AG09309 (cell line): ENCODE results near the gene USP3.
"Not testable (repeated sequence)": the region's sequence is repeated elsewhere in the genome, so short reads cannot be mapped to it uniquely, and the experiment has no call there.

Source experiments
- DNase-seq: peaks from one replicate; pipeline ENCODE4 v3.0.0-alpha.2; 2010; ENCODE audit warnings: low read depth
- H3K4me3 ChIP-seq: 2 replicates; pipeline ENCODE4 v1.5.1; 2011; ENCODE audit warnings: mild to moderate bottlenecking, low read depth, low read length, moderate library complexity; ENCODE audit not compliant: control insufficient read depth
- TF ChIP-seq, protein P1 (sequence below): IDR thresholded peaks from 2 replicates; pipeline ENCODE4 v1.5.1; 2011; ENCODE audit warnings: mild to moderate bottlenecking, low read depth, low read length, inconsistent platforms; ENCODE audit not compliant: insufficient read depth, control insufficient read depth; ENCODE audit errors: missing control alignments

The USP3 gene

DNA sequence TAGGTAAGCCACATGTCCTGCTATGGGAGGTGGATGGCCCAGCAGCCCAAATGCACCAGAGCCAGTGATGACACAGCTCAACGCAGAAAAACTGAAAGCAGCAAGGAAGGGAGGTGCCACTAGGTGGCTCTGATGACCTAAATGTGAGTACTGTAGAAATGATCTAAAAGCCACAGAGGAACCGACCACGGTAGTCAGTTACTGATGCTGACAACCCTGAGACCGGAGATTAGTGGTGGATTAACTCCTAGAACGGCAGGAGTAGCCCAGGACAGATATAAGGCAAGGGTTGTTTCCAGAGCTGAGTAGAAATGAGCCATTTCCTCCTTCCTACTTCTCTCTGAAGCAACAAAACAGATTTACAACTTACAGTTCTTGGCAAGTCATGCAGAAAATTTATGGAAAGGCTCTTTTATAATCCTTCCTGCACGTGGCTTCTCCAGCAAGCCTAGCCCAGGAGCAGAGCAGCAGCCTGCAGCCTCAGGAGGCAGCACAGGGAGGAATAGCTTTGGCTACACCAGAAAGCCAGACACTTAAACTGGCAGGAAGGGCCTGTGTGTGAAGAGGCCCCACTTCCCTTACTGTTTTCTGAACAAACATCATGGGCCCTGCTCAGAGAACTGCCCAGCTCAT lies 105.9 kb downstream of the USP3 start:
- TF ChIP-seq, protein P1, sequence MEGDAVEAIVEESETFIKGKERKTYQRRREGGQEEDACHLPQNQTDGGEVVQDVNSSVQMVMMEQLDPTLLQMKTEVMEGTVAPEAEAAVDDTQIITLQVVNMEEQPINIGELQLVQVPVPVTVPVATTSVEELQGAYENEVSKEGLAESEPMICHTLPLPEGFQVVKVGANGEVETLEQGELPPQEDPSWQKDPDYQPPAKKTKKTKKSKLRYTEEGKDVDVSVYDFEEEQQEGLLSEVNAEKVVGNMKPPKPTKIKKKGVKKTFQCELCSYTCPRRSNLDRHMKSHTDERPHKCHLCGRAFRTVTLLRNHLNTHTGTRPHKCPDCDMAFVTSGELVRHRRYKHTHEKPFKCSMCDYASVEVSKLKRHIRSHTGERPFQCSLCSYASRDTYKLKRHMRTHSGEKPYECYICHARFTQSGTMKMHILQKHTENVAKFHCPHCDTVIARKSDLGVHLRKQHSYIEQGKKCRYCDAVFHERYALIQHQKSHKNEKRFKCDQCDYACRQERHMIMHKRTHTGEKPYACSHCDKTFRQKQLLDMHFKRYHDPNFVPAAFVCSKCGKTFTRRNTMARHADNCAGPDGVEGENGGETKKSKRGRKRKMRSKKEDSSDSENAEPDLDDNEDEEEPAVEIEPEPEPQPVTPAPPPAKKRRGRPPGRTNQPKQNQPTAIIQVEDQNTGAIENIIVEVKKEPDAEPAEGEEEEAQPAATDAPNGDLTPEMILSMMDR = peak; percentile 76
- DNase-seq = peak; percentile 63
- H3K4me3 ChIP-seq = no peak overlapping the region

DNA sequence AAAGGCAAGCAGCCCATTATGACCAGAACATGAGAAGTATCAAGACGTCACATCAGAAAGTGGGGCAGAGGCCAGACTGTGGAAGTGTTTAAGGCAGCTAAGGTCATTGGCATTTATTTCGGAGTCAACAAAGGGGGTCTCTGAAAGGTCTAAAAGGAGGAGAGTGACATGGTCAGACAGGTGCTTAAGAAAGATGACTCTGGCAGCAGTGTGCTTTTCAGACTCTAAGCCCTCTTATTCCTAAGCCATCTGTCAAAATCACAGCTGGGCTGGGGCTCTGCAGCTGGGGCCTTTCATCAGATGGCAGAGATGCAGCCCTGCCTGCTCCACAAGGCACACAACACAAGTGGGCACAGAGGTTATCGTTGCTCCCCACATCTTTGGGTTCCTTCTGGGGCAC lies 106.8 kb downstream of the USP3 start:
- no peak overlapping the region for H3K4me3 ChIP-seq
- TF ChIP-seq, protein P1 = no peak
- DNase-seq = no peak

DNA sequence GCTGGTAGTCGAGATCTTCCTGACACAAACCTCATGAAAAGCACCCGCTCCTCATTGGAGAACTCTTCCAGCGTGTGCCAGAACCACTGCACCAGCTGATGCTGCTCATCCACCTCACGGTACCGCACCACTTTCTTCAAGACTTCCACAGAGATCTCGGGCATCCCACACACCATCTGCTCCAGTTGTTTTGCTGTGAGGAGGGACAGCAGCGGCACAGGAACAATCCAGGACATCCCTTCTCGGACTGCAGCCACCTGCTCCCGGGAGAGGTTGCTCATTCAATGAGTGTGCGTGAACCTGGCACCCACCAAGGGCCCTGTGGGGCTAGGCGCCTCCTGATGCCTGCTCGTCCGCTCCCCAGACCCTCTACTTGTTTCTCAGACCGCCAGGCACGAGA lies 107.9 kb downstream of the USP3 start:
- TF ChIP-seq, protein P1 = no peak
- DNase-seq = no peak

DNA sequence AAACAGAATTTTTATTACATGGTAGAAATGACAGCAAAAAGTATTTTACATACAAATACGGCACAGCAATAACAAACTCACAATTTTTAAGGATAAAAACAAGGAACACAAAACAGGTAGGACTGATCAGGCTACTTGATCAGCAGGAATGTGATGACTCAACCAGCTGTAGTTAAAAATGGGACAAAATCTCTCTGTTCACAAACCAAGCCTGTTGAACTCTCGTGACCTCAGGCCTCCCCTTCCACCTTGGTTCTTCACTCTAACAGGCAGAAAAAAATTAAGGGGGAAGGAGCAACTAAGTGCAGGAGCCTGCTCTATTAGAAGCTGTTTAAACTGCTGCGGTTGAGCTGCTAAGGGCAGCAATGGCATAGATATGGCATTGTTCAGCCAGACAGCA lies 111.5 kb downstream of the USP3 start:
- DNase-seq = no peak
- no peak overlapping the region for H3K4me3 ChIP-seq
- TF ChIP-seq, protein P1 = no peak

More for the DNA sequence above, 107.9 kb downstream of the USP3 start:
- no peak overlapping the region for H3K4me3 ChIP-seq

DNA sequence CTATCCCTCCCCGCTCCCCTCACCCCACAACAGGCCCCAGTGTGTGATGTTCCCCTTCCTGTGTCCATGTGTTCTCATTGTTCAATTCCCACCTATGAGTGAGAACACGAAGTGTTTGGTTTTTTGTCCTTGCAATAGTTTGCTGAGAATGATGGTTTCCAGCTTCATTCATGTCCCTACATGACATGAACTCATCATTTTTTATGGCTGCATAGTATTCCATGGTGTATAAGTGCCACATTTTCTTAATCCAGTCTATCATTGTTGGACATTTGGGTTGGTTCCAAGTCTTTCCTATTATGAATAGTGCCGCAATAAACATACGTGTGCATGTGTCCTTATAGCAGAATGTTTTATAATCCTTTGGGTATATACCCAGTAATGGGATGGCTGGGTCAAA lies 112.8 kb downstream of the USP3 start:
- not testable (repeated sequence) for H3K4me3 ChIP-seq, DNase-seq

DNA sequence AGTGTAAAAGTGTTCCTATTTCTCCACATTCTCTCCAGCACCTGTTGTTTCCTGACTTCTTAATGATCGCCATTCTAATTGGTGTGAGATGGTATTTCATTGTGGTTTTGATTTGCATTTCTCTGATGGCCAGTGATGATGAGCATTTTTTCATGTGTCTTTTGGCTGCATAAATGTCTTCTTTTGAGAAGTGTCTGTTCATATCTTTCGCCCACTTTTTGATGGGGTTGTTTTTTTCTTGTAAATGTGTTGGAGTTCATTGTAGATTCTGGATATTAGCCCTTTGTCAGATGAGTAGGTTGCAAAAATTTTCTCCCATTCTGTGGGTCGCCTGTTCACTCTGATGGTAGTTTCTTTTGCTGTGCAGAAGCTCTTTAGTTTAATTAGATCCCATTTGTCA lies 113.2 kb downstream of the USP3 start:
- not testable (repeated sequence) for H3K4me3 ChIP-seq, DNase-seq

DNA sequence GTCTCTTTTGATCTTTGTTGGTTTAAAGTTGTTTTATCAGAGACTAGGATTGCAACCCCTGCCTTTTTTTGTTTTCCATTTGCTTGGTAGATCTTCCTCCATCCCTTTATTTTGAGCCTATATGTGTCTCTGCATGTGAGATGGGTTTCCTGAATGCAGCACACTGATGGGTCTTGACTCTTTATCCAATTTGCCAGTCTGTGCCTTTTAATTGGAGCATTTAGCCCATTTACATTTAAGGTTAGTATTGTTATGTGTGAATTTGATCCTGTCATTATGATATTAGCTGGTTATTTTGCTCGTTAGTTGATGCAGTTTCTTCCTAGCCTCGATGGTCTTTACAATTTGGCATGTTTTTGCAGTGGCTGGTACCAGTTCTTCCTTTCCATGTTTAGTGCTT lies 116.4 kb downstream of the USP3 start:
- DNase-seq, H3K4me3 ChIP-seq: not testable (repeated sequence)

DNA sequence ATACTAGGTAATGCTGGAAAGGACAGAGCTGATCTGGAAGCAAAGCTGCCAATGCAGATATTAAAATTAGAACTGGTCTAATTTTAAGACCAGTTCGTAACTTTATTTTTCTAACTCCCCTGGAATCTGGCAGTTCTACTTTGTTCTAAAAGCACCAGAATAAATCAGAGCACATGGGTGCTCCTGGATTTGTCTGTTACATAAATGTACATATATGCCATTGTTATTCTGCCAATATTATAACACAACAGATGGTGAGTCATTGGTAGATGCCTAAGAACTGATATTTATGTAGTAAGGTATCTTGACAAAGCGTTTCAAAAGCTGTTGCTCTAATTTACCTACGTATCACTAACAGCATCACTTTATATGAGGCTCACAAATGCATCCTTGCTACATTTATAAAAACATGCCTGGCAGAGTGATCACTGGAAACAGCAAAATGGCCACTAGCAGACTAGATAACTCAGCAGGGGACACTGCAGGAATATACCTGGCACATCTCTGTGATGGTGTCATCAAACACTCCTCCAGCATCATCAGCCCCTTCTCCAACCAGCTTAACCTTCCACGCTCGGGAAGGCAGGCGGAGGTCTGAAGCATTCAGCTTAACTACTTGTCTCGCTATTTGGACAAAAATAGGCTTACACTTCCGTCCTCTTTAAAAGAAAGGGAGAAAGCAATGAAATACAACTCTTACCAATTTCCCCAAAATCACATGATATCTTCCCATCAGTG lies 119.0 kb downstream of the USP3 start:
- TF ChIP-seq, protein P1 = no peak

More for the DNA sequence above, 119.0 kb downstream of the USP3 start:
- no peak for DNase-seq
- H3K4me3 ChIP-seq = no peak overlapping the region
